K562 (cell line): ENCODE data around the gene CAPN10. TPM values are rescaled to one million over a fixed set of nuclear protein-coding genes. Genes with fewer than 3 reads are reported as not detected.

Source experiments
- CREM ChIP-seq: IDR thresholded peaks from 2 replicates; pipeline ENCODE4 v1.6.1; 2014; ENCODE audit warnings: antibody characterized with exemption, low read depth
- KDM1A ChIP-seq, 2 experiments: fragments of 450-650 bp; IDR thresholded peaks; 2 replicates each; pipeline ENCODE4 v1.6.1; 2016; ENCODE audit warnings: mild to moderate bottlenecking in 2 of 2
- L3MBTL2 ChIP-seq: fragments of 450-650 bp; IDR thresholded peaks from 2 replicates; pipeline ENCODE4 v1.6.1; 2016; ENCODE audit warnings: mild to moderate bottlenecking, moderate library complexity
- NR2C1 ChIP-seq, 2 experiments: fragments of 450-650 bp; IDR thresholded peaks; 2 replicates each; pipeline ENCODE4 v1.6.1; 2017; ENCODE audit warnings: mild to moderate bottlenecking in 2 of 2, antibody characterized with exemption in 1 of 2, inconsistent platforms in 1 of 2, missing compliant biosample characterization in 1 of 2, missing genetic modification characterization in 1 of 2
- polyA plus RNA-seq, 8 experiments: library from polyadenylated mRNA; depleted of rRNA in 4 of 8; stranded (reverse) in 5 of 8; unstranded in 3 of 8; fragments of >200 nt; fragmentation: Nextera tagmentation in 2 of 8; fragmentation: Illumina TruSeq in 1 of 8; extraction: Ambion mirVana in 2 of 8; extraction: Trizol in 1 of 8; gene quantifications; 2 replicates each; pipeline versions ENCODE4 v1.2.1 to v1.2.3, GENCODE V29; 2011 to 2014; ENCODE audit warnings: inconsistent platforms in 1 of 8, missing spikeins in 1 of 8
- total RNA-seq, 7 experiments: library from RNA; depleted of rRNA in 6 of 7; stranded (reverse); fragments of >200 nt in 6 of 7; fragmentation: Illumina TruSeq in 2 of 7; extraction: Trizol in 2 of 7; gene quantifications; 2 replicates each; pipeline versions ENCODE4 v1.2.1 to v1.2.3, GENCODE V29; 2011 to 2021; ENCODE audit warnings: low replicate concordance in 1 of 7
- TF ChIP-seq, protein P1 (sequence below): sonication (generic); formaldehyde crosslinking; IDR thresholded peaks from 2 replicates; pipeline ENCODE4 v1.8.1; 2023; ENCODE audit warnings: mild to moderate bottlenecking, missing genetic modification reagents
- TF ChIP-seq, protein P2 (sequence below): sonication (generic); formaldehyde crosslinking; IDR thresholded peaks from 2 replicates; pipeline ENCODE4 v1.5.0; 2020; ENCODE audit warnings: missing genetic modification reagents
- TF ChIP-seq, protein P3 (sequence below), 2 experiments: IDR thresholded peaks; 2 replicates each; pipeline ENCODE4 v1.6.1; 2011; ENCODE audit warnings: borderline replicate concordance in 1 of 2, control low read depth in 1 of 2, low read depth in 1 of 2, low read length in 1 of 2, mild to moderate bottlenecking in 1 of 2, mixed read lengths in 1 of 2, moderate library complexity in 1 of 2; ENCODE audit not compliant: insufficient read depth in 1 of 2, insufficient read length in 1 of 2, poor library complexity in 1 of 2, severe bottlenecking in 1 of 2; ENCODE audit errors: extremely low read depth in 1 of 2
- TF ChIP-seq, protein P4 (sequence below): fragments of 450-650 bp; IDR thresholded peaks from 2 replicates; pipeline ENCODE4 v1.6.1; 2017; ENCODE audit warnings: antibody characterized with exemption, mild to moderate bottlenecking

Gene CAPN10
- total and polyA plus RNA-seq, 9 of the 15 experiments (the other 6 are each of a cell fraction or from before 2014, with no cell fraction given) = 0.08 to 26.1 (median 8.4) TPM

DNA sequence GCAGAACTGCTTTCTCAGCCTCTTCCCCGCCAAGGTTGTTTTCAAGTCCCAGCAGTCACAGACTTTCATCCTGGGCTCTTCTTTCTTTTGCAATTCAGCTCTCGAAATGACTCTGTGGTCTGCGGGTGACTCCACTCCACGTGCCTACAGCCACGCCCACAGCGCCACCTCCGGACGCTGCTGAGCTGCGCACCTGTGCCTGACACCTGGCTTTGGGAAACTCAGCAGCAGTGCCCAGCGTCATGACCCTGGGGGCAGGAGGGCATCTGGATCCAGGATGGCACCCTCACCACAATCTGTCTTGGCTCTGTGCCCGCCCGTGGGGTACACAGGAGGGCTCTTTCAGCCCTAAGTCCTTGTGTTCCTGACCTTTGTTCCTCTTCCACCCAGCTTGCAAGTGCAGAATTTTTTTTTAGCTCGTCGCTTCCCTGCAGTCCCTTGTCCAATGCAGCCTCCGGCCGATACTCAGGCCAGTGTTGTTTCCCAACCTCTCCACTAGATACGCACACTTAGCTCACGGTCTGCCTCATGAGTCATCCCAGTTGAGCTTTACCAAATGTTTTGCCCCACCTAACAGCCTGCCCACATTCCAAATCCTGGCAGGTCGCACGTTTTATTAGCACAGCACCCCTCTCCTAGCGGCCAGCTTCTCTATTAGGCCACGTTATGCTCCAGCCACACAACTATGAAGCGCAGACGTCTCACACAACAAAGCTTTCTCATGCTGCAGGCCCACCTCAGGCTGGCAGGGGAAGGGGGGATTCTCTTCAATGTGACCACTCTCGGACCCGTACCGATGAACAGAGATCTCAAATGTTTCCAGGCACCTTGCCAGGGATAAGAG, 6.5 kb upstream of the CAPN10 start (continued):
- TF ChIP-seq, protein P1, sequence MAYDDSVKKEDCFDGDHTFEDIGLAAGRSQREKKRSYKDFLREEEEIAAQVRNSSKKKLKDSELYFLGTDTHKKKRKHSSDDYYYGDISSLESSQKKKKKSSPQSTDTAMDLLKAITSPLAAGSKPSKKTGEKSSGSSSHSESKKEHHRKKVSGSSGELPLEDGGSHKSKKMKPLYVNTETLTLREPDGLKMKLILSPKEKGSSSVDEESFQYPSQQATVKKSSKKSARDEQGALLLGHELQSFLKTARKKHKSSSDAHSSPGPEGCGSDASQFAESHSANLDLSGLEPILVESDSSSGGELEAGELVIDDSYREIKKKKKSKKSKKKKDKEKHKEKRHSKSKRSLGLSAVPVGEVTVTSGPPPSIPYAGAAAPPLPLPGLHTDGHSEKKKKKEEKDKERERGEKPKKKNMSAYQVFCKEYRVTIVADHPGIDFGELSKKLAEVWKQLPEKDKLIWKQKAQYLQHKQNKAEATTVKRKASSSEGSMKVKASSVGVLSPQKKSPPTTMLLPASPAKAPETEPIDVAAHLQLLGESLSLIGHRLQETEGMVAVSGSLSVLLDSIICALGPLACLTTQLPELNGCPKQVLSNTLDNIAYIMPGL (CRISPR knock-in tag) = no peak
- TF ChIP-seq, protein P2, sequence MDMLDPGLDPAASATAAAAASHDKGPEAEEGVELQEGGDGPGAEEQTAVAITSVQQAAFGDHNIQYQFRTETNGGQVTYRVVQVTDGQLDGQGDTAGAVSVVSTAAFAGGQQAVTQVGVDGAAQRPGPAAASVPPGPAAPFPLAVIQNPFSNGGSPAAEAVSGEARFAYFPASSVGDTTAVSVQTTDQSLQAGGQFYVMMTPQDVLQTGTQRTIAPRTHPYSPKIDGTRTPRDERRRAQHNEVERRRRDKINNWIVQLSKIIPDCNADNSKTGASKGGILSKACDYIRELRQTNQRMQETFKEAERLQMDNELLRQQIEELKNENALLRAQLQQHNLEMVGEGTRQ (CRISPR knock-in tag) = peak; percentile 54
- no peak for TF ChIP-seq KDM1A (IDR thresholded peaks at IDR 0.05)
- TF ChIP-seq, protein P3, sequence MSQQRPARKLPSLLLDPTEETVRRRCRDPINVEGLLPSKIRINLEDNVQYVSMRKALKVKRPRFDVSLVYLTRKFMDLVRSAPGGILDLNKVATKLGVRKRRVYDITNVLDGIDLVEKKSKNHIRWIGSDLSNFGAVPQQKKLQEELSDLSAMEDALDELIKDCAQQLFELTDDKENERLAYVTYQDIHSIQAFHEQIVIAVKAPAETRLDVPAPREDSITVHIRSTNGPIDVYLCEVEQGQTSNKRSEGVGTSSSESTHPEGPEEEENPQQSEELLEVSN (IDR thresholded peaks at IDR 0.05; ENCODE audit: borderline replicate concordance in 1 of 2, extremely low read depth in 1 of 2, insufficient read depth in 1 of 2, insufficient read length in 1 of 2, low read depth in 1 of 2, low read length in 1 of 2, poor library complexity in 1 of 2, severe bottlenecking in 1 of 2) = peak; percentile 72 to 75
- peak; percentile 40; the same call in 1 of the 2 replicates for TF ChIP-seq CREM
- TF ChIP-seq NR2C1 (IDR thresholded peaks at IDR 0.05) = no peak
- no peak for TF ChIP-seq NR2C1 (tag; IDR thresholded peaks at IDR 0.05)
- TF ChIP-seq, protein P4, sequence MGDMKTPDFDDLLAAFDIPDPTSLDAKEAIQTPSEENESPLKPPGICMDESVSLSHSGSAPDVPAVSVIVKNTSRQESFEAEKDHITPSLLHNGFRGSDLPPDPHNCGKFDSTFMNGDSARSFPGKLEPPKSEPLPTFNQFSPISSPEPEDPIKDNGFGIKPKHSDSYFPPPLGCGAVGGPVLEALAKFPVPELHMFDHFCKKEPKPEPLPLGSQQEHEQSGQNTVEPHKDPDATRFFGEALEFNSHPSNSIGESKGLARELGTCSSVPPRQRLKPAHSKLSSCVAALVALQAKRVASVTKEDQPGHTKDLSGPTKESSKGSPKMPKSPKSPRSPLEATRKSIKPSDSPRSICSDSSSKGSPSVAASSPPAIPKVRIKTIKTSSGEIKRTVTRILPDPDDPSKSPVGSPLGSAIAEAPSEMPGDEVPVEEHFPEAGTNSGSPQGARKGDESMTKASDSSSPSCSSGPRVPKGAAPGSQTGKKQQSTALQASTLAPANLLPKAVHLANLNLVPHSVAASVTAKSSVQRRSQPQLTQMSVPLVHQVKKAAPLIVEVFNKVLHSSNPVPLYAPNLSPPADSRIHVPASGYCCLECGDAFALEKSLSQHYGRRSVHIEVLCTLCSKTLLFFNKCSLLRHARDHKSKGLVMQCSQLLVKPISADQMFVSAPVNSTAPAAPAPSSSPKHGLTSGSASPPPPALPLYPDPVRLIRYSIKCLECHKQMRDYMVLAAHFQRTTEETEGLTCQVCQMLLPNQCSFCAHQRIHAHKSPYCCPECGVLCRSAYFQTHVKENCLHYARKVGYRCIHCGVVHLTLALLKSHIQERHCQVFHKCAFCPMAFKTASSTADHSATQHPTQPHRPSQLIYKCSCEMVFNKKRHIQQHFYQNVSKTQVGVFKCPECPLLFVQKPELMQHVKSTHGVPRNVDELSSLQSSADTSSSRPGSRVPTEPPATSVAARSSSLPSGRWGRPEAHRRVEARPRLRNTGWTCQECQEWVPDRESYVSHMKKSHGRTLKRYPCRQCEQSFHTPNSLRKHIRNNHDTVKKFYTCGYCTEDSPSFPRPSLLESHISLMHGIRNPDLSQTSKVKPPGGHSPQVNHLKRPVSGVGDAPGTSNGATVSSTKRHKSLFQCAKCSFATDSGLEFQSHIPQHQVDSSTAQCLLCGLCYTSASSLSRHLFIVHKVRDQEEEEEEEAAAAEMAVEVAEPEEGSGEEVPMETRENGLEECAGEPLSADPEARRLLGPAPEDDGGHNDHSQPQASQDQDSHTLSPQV = peak; percentile 67
- TF ChIP-seq L3MBTL2 = peak; percentile 88
